ENCODE results near the gene LRP1.

LRP1 gene

GRCh38 chr12:57258977-57259970 is 131.0 kb downstream of the LRP1 start:
- no peak for DNase-seq (ENCODE audit: low read depth)

GRCh38 chr12:57260366-57260765 is 132.1 kb downstream of the LRP1 start:
- no peak for DNase-seq (ENCODE audit: low read depth)

- no peak for DNase-seq (ENCODE audit: low read depth)
Observed at GRCh38 chr12:57261428-57261865, 133.2 kb downstream of the LRP1 start.

- no peak for DNase-seq (ENCODE audit: low read depth)
Observed at GRCh38 chr12:57262126-57262822, 134.0 kb downstream of the LRP1 start.
